Measurements from ENCODE around the gene COL23A1. TPM values are rescaled to one million over a fixed set of nuclear protein-coding genes. Genes with fewer than 3 reads are reported as not detected.
"Not testable (repeated sequence)": the region's sequence is repeated elsewhere in the genome, so short reads cannot be mapped to it uniquely, and the experiment has no call there.

The COL23A1 gene
- total RNA-seq, 1 donor from 2014 or later = not detected

GRCh38 chr5:178261666-178262600, 328.3 kb downstream of the COL23A1 start:
- no peak for DNase-seq (ENCODE audit: extremely low read depth, low read depth, low spot score)

GRCh38 chr5:178259623-178260536, 330.3 kb downstream of the COL23A1 start:
- DNase-seq (ENCODE audit: extremely low read depth, low read depth, low spot score) = no peak

GRCh38 chr5:178257650-178258049, 332.5 kb downstream of the COL23A1 start:
- no peak for DNase-seq (ENCODE audit: extremely low read depth, low read depth, low spot score)

GRCh38 chr5:178256746-178257145, 333.4 kb downstream of the COL23A1 start:
- DNase-seq (ENCODE audit: extremely low read depth, low read depth, low spot score) = no peak

- not testable (repeated sequence) for DNase-seq (ENCODE audit: extremely low read depth, low read depth, low spot score)
Observed at GRCh38 chr5:178253632-178254031, 336.6 kb downstream of the COL23A1 start.

GRCh38 chr5:178252258-178252657, 337.9 kb downstream of the COL23A1 start:
- no peak for DNase-seq (ENCODE audit: extremely low read depth, low read depth, low spot score)

GRCh38 chr5:178250263-178250662, 339.9 kb downstream of the COL23A1 start:
- no peak for DNase-seq (ENCODE audit: extremely low read depth, low read depth, low spot score)

GRCh38 chr5:178249191-178249989, 340.8 kb downstream of the COL23A1 start:
- no peak for DNase-seq (ENCODE audit: extremely low read depth, low read depth, low spot score)

GRCh38 chr5:178248750-178249149, 341.4 kb downstream of the COL23A1 start:
- no peak for DNase-seq (ENCODE audit: extremely low read depth, low read depth, low spot score)

- DNase-seq (ENCODE audit: extremely low read depth, low read depth, low spot score) = no peak
Observed at GRCh38 chr5:178247481-178248456, 342.4 kb downstream of the COL23A1 start.

- DNase-seq (ENCODE audit: extremely low read depth, low read depth, low spot score) = no peak
Observed at GRCh38 chr5:178246624-178247279, 343.4 kb downstream of the COL23A1 start.

GRCh38 chr5:178245389-178245788, 344.8 kb downstream of the COL23A1 start:
- DNase-seq (ENCODE audit: extremely low read depth, low read depth, low spot score) = no peak

GRCh38 chr5:178244576-178244975, 345.6 kb downstream of the COL23A1 start:
- DNase-seq (ENCODE audit: extremely low read depth, low read depth, low spot score) = no peak

- no peak for DNase-seq (ENCODE audit: extremely low read depth, low read depth, low spot score)
Observed at GRCh38 chr5:178242416-178242815, 347.8 kb downstream of the COL23A1 start.

- DNase-seq (ENCODE audit: extremely low read depth, low read depth, low spot score) = no peak
Observed at GRCh38 chr5:178241688-178242231, 348.4 kb downstream of the COL23A1 start.

- DNase-seq (ENCODE audit: extremely low read depth, low read depth, low spot score) = no peak
Observed at GRCh38 chr5:178241231-178241663, 348.9 kb downstream of the COL23A1 start.

GRCh38 chr5:178240766-178241165, 349.4 kb downstream of the COL23A1 start:
- no peak for DNase-seq (ENCODE audit: extremely low read depth, low read depth, low spot score)

- DNase-seq (ENCODE audit: extremely low read depth, low read depth, low spot score) = no peak
Observed at GRCh38 chr5:178240341-178240741, 349.9 kb downstream of the COL23A1 start.
